ENCODE data around the gene TNIK. TPM values are rescaled to one million over a fixed set of nuclear protein-coding genes. Genes with fewer than 3 reads are reported as not detected.

TNIK gene
- polyA plus RNA-seq, 1 of the 3 experiments (the other 2 are of a cell fraction), result 19.4 TPM

GRCh38 chr3:171094411-171094810 lies 365.8 kb downstream of the TNIK start (continued):
- TF ChIP-seq REST (IDR thresholded peaks at IDR 0.05; ENCODE audit: low read depth, low read length) (no peak), TAF1 (IDR thresholded peaks at IDR 0.05; ENCODE audit: borderline replicate concordance, low read depth, low read length) (no peak), NFIC (IDR thresholded peaks at IDR 0.05; ENCODE audit: borderline replicate concordance) (no peak)

- H3K9me3 ChIP-seq, result no peaks in the 10 kb centered on the region
- no peak overlapping the region for H3K4me2 ChIP-seq
- POLR2A ChIA-PET, result no interaction called here
- no peak for DNase-seq
- H3K36me3 ChIP-seq (replicated peaks in 1 of 2; ENCODE audit: control insufficient read depth in 1 of 2, insufficient read depth in 2 of 2, low read length in 1 of 2), result peaks cover 0 to 36% of the 10 kb centered on the region in 2 experiments
- CTCF ChIA-PET, result interaction anchor here (0.8 kb wide), 1 partner anchor 9 kb away, joined by 4 read pairs; no protein-coding TSS in a partner anchor
- no peak overlapping the region for H3K9ac ChIP-seq
- TF ChIP-seq JUND (IDR thresholded peaks at IDR 0.05), result no peak
- TF ChIP-seq RFX5 (IDR thresholded peaks at IDR 0.05; ENCODE audit: low read length), result no peak
- no peak for TF ChIP-seq TEAD4 (IDR thresholded peaks at IDR 0.05; ENCODE audit: borderline replicate concordance, insufficient read depth)
- no peak for TF ChIP-seq TCF12 (IDR thresholded peaks at IDR 0.05)
- TF ChIP-seq MAX (IDR thresholded peaks at IDR 0.05; ENCODE audit: low read depth), result no peak
- TF ChIP-seq EZH2phosphoT487 (IDR thresholded peaks at IDR 0.05; ENCODE audit: borderline replicate concordance, low read depth), result no peak
- TF ChIP-seq, protein P1, sequence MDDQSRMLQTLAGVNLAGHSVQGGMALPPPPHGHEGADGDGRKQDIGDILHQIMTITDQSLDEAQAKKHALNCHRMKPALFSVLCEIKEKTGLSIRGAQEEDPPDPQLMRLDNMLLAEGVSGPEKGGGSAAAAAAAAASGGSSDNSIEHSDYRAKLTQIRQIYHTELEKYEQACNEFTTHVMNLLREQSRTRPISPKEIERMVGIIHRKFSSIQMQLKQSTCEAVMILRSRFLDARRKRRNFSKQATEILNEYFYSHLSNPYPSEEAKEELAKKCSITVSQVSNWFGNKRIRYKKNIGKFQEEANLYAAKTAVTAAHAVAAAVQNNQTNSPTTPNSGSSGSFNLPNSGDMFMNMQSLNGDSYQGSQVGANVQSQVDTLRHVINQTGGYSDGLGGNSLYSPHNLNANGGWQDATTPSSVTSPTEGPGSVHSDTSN (IDR thresholded peaks at IDR 0.05), result no peak
- no peak for TF ChIP-seq RCOR1 (IDR thresholded peaks at IDR 0.05; ENCODE audit: low read length)
- TF ChIP-seq MXI1 (IDR thresholded peaks at IDR 0.05; ENCODE audit: low read depth, low read length), result no peak
- no peak for TF ChIP-seq GABPA (IDR thresholded peaks at IDR 0.05; ENCODE audit: low read depth)
- no peak for TF ChIP-seq FOXM1 (IDR thresholded peaks at IDR 0.05; ENCODE audit: low read depth)
- no peak for TF ChIP-seq RXRA (IDR thresholded peaks at IDR 0.05; ENCODE audit: borderline replicate concordance, low read depth)
- no peak for TF ChIP-seq MEF2A (IDR thresholded peaks at IDR 0.05; ENCODE audit: borderline replicate concordance, low read depth)
- no peaks in the 10 kb centered on the region; the same call in 1 of the 2 replicates for H4K20me1 ChIP-seq (ENCODE audit: insufficient read depth)
- H3K4me1 ChIP-seq (ENCODE audit: control insufficient read depth in 1 of 2, insufficient read depth in 2 of 2, low read depth in 1 of 2, low read length in 1 of 2), result peaks cover 9 to 22% of the 10 kb centered on the region in 2 experiments
- no peaks in the 10 kb centered on the region for H3K9me2 ChIP-seq
- H3K79me2 ChIP-seq (ENCODE audit: insufficient read depth), result no peaks in the 10 kb centered on the region
- H3K27me3 ChIP-seq (ENCODE audit: insufficient read depth), result no peaks in the 10 kb centered on the region
- no peak overlapping the region for H2AFZ ChIP-seq (ENCODE audit: low read depth)
- H3K4me3 ChIP-seq (ENCODE audit: low read depth in 2 of 2, low read length in 1 of 2), result no peak overlapping the region
- peaks cover 21% of the 10 kb centered on the region for H3F3A ChIP-seq (replicated peaks; ENCODE audit: insufficient read depth)
- no peak overlapping the region for H3K27ac ChIP-seq (ENCODE audit: low read depth in 2 of 2, low read length in 1 of 2)
Measured at GRCh38 chr3:171093462-171093861, 366.7 kb downstream of the TNIK start.
